Loucy (cell line): ENCODE data around the gene CACNA1I.

Experiments used
- CTCF ChIP-seq: fragments of 200-600 bp; sonication (generic); conservative IDR thresholded peaks from 2 replicates; pipeline ENCODE4 v1.5.1; 2014; ENCODE audit warnings: mild to moderate bottlenecking, antibody characterized with exemption, low read length
- EZH2phosphoT487 ChIP-seq: fragments of 200-600 bp; IDR thresholded peaks from 2 replicates; pipeline ENCODE4 v1.6.1; 2018; ENCODE audit warnings: antibody characterized with exemption, mild to moderate bottlenecking, moderate library complexity, borderline replicate concordance

DNA sequence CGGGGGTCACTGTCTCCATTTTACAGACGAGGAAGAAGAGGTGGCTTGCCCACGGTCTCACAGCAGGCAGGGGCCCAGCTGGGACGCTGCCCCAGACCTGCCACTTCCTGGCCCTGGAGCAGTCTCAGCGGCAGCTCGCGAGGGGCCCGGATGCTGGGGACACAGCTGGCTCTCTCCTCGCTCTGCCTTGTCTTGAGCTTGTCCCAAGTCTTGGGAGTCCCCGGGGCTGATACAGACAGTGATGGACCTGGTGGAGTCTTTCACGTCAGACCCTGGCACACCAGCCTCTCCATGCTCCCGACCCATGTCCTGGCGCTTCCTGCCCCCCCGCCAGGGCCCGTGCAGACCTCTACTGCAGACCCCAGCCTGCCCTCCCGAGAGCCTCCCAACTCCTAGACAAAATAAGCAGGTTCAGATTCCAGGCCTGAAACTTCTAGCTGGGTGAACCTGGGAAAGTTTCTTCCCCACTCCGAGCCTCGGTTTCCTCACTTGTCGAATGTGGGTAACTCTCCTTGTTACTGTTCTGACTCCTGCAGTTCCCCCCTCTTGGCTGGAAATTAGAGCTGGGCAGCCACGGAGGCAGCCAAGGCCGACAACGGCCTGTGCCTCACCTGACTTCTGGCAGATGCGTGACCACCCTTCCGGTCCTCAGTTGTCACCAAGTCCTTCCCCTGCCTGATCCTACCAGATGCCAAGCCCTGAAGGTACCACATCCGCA lies 145.4 kb downstream of the CACNA1I start:
- TF ChIP-seq CTCF: no peak
- no peak for TF ChIP-seq EZH2phosphoT487
